ENCODE results near the gene LIPH. TPM values are rescaled to one million over a fixed set of nuclear protein-coding genes. Genes with fewer than 3 reads are reported as not detected.

LIPH gene
- total RNA-seq, 1 donor from 2014 or later = not detected

GRCh38 chr3:185517387-185518130 is 34.8 kb downstream of the LIPH start:
- intact Hi-C loops (cut with micrococcal nuclease) = no loop called here
- DNase-seq (no peak), ATAC-seq (ENCODE audit: low read depth) (no peak)
- ChIA-PET POLR2A (no interaction called here), CTCF (no interaction called here)
- no peak for TF ChIP-seq CTCF (IDR thresholded peaks at IDR 0.05)
- no peak overlapping the region for H3K27ac Mint-ChIP-seq
- H3K4me1 Mint-ChIP-seq = no peaks in the 10 kb centered on the region
- H3K36me3 Mint-ChIP-seq (ENCODE audit: low read depth) = no peaks in the 10 kb centered on the region
- peaks cover 13% of the 10 kb centered on the region for H3K27me3 Mint-ChIP-seq
- no peaks in the 10 kb centered on the region for H3K9me3 Mint-ChIP-seq
- H3K4me3 Mint-ChIP-seq = no peak overlapping the region

- Mint-ChIP-seq H3K4me3 (no peak overlapping the region), H3K36me3 (ENCODE audit: low read depth) (no peaks in the 10 kb centered on the region), H3K27ac (no peak overlapping the region), H3K9me3 (no peaks in the 10 kb centered on the region), H3K4me1 (no peaks in the 10 kb centered on the region), H3K27me3 (peaks cover 3% of the 10 kb centered on the region)
- TF ChIP-seq CTCF (IDR thresholded peaks at IDR 0.05) = no peak
- ChIA-PET POLR2A (no interaction called here), CTCF (no interaction called here)
- DNase-seq = no peak
- intact Hi-C loops (cut with micrococcal nuclease) = no loop called here
- no peak for ATAC-seq (ENCODE audit: low read depth)
These were observed 40.7 kb downstream of the LIPH start for GRCh38 chr3:185511711-185512110.

GRCh38 chr3:185508335-185508991 is 43.9 kb downstream of the LIPH start:
- POLR2A ChIA-PET = no interaction called here
- peaks cover 10% of the 10 kb centered on the region for H3K27me3 Mint-ChIP-seq
- no peaks in the 10 kb centered on the region for H3K9me3 Mint-ChIP-seq
- DNase-seq (no peak), ATAC-seq (ENCODE audit: low read depth) (no peak)
- no peak overlapping the region for H3K27ac Mint-ChIP-seq
- H3K4me1 Mint-ChIP-seq = no peaks in the 10 kb centered on the region
- CTCF ChIA-PET = no interaction called here
- intact Hi-C loops (cut with micrococcal nuclease) = no loop called here
- no peak overlapping the region for H3K4me3 Mint-ChIP-seq
- H3K36me3 Mint-ChIP-seq (ENCODE audit: low read depth) = no peaks in the 10 kb centered on the region
- no peak for TF ChIP-seq CTCF (IDR thresholded peaks at IDR 0.05)

- ChIA-PET POLR2A (no interaction called here), CTCF (no interaction called here)
- H3K4me3 Mint-ChIP-seq = no peak overlapping the region
- ATAC-seq (ENCODE audit: low read depth) (no peak), DNase-seq (no peak)
- H3K27me3 Mint-ChIP-seq = peaks cover 10% of the 10 kb centered on the region
- no peaks in the 10 kb centered on the region for H3K9me3 Mint-ChIP-seq
- no peak for TF ChIP-seq CTCF (IDR thresholded peaks at IDR 0.05)
- no peaks in the 10 kb centered on the region for H3K4me1 Mint-ChIP-seq
- no peaks in the 10 kb centered on the region for H3K36me3 Mint-ChIP-seq (ENCODE audit: low read depth)
- intact Hi-C loops (cut with micrococcal nuclease) = no loop called here
- no peak overlapping the region for H3K27ac Mint-ChIP-seq
These were observed 44.5 kb downstream of the LIPH start for GRCh38 chr3:185507883-185508282.

GRCh38 chr3:185504636-185505035 is 47.8 kb downstream of the LIPH start:
- Mint-ChIP-seq H3K27me3 (peaks cover 10% of the 10 kb centered on the region), H3K27ac (no peak overlapping the region), H3K36me3 (ENCODE audit: low read depth) (no peaks in the 10 kb centered on the region), H3K4me3 (no peak overlapping the region), H3K4me1 (no peaks in the 10 kb centered on the region), H3K9me3 (peaks cover 1% of the 10 kb centered on the region)
- CTCF ChIA-PET = no interaction called here
- DNase-seq (no peak), ATAC-seq (ENCODE audit: low read depth) (no peak)
- intact Hi-C loops (cut with micrococcal nuclease) = no loop called here
- TF ChIP-seq CTCF (IDR thresholded peaks at IDR 0.05) = no peak
- POLR2A ChIA-PET = no interaction called here
